IMR-90 (cell line): ENCODE data around the gene NR1D2. TPM values are rescaled to one million over a fixed set of nuclear protein-coding genes. Genes with fewer than 3 reads are reported as not detected.

Experiments used
- ATAC-seq: fragments of 200-7000 bp; cut with Tn5 transposase; 2 replicates; pipeline ENCODE4 v1.9.1; 2020; ENCODE audit warnings: low read depth, mild to moderate bottlenecking, moderate library complexity
- BruUV-seq: library from RNA; stranded (reverse); fragments of 400-500 nt; replicated peaks from 2 replicates; lab custom pipeline; 2021; lab: Mats Ljungman, UMichigan
- CTCF ChIA-PET: fragments of 300-600 bp; formaldehyde crosslinking; extraction: SDS; loops from one replicate; lab custom pipeline; 2021; ENCODE audit warnings: antibody characterized with exemption; lab: Yijun Ruan, JAX
- POLR2A ChIA-PET: fragments of 300-600 bp; sonication (Branson Sonifier 250); formaldehyde crosslinking; loops from one replicate; lab custom pipeline; 2022; ENCODE audit warnings: antibody characterized with exemption; ENCODE audit not compliant: unreplicated experiment; lab: Charles Lee
- DNase-seq: peaks from one replicate; pipeline ENCODE4 v3.0.0; 2013
- H2AFZ ChIP-seq: replicated peaks from 2 replicates; pipeline ENCODE3; 2013; ENCODE audit warnings: low read length, mild to moderate bottlenecking; ENCODE audit not compliant: poor library complexity
- H2AK5ac ChIP-seq: 2 replicates; pipeline ENCODE4 v1.6.1; 2013; ENCODE audit warnings: low read depth, low read length, inconsistent platforms
- H2AK9ac ChIP-seq: replicated peaks from 2 replicates; pipeline ENCODE3; 2013; ENCODE audit warnings: mild to moderate bottlenecking, low read depth, low read length, moderate library complexity; ENCODE audit not compliant: poor library complexity
- H2BK120ac ChIP-seq: 2 replicates; pipeline ENCODE4 v1.6.1; 2013; ENCODE audit warnings: low read depth, low read length, inconsistent platforms
- H2BK15ac ChIP-seq: 3 replicates; pipeline ENCODE4 v1.6.1; 2013; ENCODE audit warnings: low read depth, low read length, inconsistent platforms
- H2BK20ac ChIP-seq: 2 replicates; pipeline ENCODE4 v1.6.1; 2013; ENCODE audit warnings: low read depth, mild to moderate bottlenecking, inconsistent platforms, low read length, moderate library complexity
- H2BK5ac ChIP-seq: 2 replicates; pipeline ENCODE4 v1.6.1; 2013; ENCODE audit warnings: mild to moderate bottlenecking, low read depth, low read length, inconsistent platforms; ENCODE audit not compliant: poor library complexity, severe bottlenecking
- H3K14ac ChIP-seq: replicated peaks from 2 replicates; pipeline ENCODE4 v1.6.1; 2013; ENCODE audit warnings: low read depth, low read length, inconsistent platforms
- H3K18ac ChIP-seq: 2 replicates; pipeline ENCODE4 v1.6.1; 2013; ENCODE audit warnings: low read depth, low read length, control low read depth
- H3K23ac ChIP-seq: 2 replicates; pipeline ENCODE4 v1.6.1; 2013; ENCODE audit warnings: low read depth, low read length, inconsistent platforms
- H3K27ac ChIP-seq: 2 replicates; pipeline ENCODE4 v1.5.1; 2013; ENCODE audit warnings: mild to moderate bottlenecking, control low read depth, low read length; ENCODE audit not compliant: insufficient read depth
- H3K27me3 ChIP-seq: 2 replicates; pipeline ENCODE4 v1.6.1; 2013; ENCODE audit warnings: low read length; ENCODE audit not compliant: control insufficient read depth, insufficient read depth
- H3K36me3 ChIP-seq: 2 replicates; pipeline ENCODE4 v1.6.1; 2013; ENCODE audit warnings: low read length, mixed read lengths; ENCODE audit not compliant: control insufficient read depth, insufficient read depth
- H3K4ac ChIP-seq: 2 replicates; pipeline ENCODE4 v1.6.1; 2013; ENCODE audit warnings: low read depth, low read length, inconsistent platforms
- H3K4me1 ChIP-seq: 2 replicates; pipeline ENCODE4 v1.6.1; 2013; ENCODE audit warnings: low read length, mixed read lengths; ENCODE audit not compliant: control insufficient read depth, insufficient read depth
- H3K4me2 ChIP-seq: 2 replicates; pipeline ENCODE4 v1.6.1; 2013; ENCODE audit warnings: low read depth, mild to moderate bottlenecking, control low read depth, low read length, moderate library complexity
- H3K4me3 ChIP-seq: 2 replicates; pipeline ENCODE4 v1.5.1; 2013; ENCODE audit warnings: low read depth, mild to moderate bottlenecking, control low read depth, low read length, moderate library complexity; ENCODE audit not compliant: insufficient read depth
- H3K56ac ChIP-seq: 2 replicates; pipeline ENCODE4 v1.6.1; 2013; ENCODE audit warnings: low read length, inconsistent platforms; ENCODE audit not compliant: insufficient read depth; ENCODE audit errors: extremely low read depth
- H3K79me1 ChIP-seq, 2 experiments: 2 replicates each; pipeline ENCODE4 v1.6.1; 2013; ENCODE audit warnings: low read length in 2 of 2, inconsistent platforms in 1 of 2, low read depth in 1 of 2
- H3K9ac ChIP-seq: 2 replicates; pipeline ENCODE4 v1.6.1; 2013; ENCODE audit warnings: low read depth, low read length, control low read depth
- H3K9me1 ChIP-seq: 2 replicates; pipeline ENCODE4 v1.6.1; 2013; ENCODE audit warnings: low read length, inconsistent platforms; ENCODE audit not compliant: insufficient read depth
- H3K9me3 ChIP-seq: 2 replicates; pipeline ENCODE4 v1.6.1; 2013; ENCODE audit warnings: low read length; ENCODE audit not compliant: control insufficient read depth, insufficient read depth
- H4K20me1 ChIP-seq: 2 replicates; pipeline ENCODE4 v1.6.1; 2013; ENCODE audit warnings: low read length, inconsistent platforms; ENCODE audit not compliant: insufficient read depth
- H4K5ac ChIP-seq: 2 replicates; pipeline ENCODE4 v1.6.1; 2013; ENCODE audit warnings: mild to moderate bottlenecking, low read depth, low read length, control low read depth
- H4K8ac ChIP-seq, 2 experiments: 2 replicates each; pipeline ENCODE4 v1.6.1; 2013; ENCODE audit warnings: low read depth in 2 of 2, low read length in 2 of 2, control low read depth in 1 of 2, inconsistent platforms in 1 of 2
- H4K91ac ChIP-seq: 2 replicates; pipeline ENCODE4 v1.6.1; 2013; ENCODE audit warnings: low read depth, low read length, inconsistent platforms; ENCODE audit not compliant: insufficient read depth
- BHLHE40 ChIP-seq: fragments of 150-350 bp; IDR thresholded peaks from 2 replicates; pipeline ENCODE4 v1.6.1; 2016; ENCODE audit warnings: mild to moderate bottlenecking, low read depth, low read length
- CEBPB ChIP-seq: IDR thresholded peaks from 2 replicates; pipeline ENCODE4 v1.6.1; 2012; ENCODE audit warnings: low read depth, low read length, improper control_type of control experiment
- ELK1 ChIP-seq: fragments of 150-350 bp; IDR thresholded peaks from 2 replicates; pipeline ENCODE4 v1.6.1; 2016; ENCODE audit warnings: low read depth, mild to moderate bottlenecking, low read length, moderate library complexity, borderline replicate concordance
- MAZ ChIP-seq: IDR thresholded peaks from 2 replicates; pipeline ENCODE4 v1.6.1; 2012; ENCODE audit warnings: low read depth, mild to moderate bottlenecking, low read length, improper control_type of control experiment, moderate library complexity, borderline replicate concordance
- NFE2L2 ChIP-seq: fragments of 150-350 bp; IDR thresholded peaks from 2 replicates; pipeline ENCODE4 v1.6.1; 2016; ENCODE audit warnings: low read depth, mild to moderate bottlenecking, low read length
- WGBS, 2 experiments: methylation state at CpG; one replicate each; pipeline versions ENCODE4 v1.1.5 to v1.1.7; 2013; ENCODE audit warnings: missing lambda C conversion rate in 2 of 2; ENCODE audit not compliant: insufficient read length in 1 of 2; ENCODE audit errors: extremely low coverage in 2 of 2; 5-methylcytosine and 5-hydroxymethylcytosine counted together
- dilution Hi-C: fragments of 300-500 bp; cut with HindIII; formaldehyde crosslinking; loops from one replicate; pipeline ENCODE4 v1.14.3; 2018; ENCODE audit warnings: low sequenced_read_pairs; ENCODE audit not compliant: unreplicated experiment
- in situ Hi-C: fragments of 300-500 bp; cut with MboI; formaldehyde crosslinking; loops from 3 replicates; pipeline ENCODE4 v1.14.3; 2019; ENCODE audit warnings: low sequenced_read_pairs, inconsistent platforms, mixed read lengths
- intact Hi-C: fragments of 100-400 bp; cut with micrococcal nuclease; formaldehyde crosslinking; loops from 2 replicates; pipeline ENCODE4 v1.10.0; 2022
- polyA plus RNA-seq, 3 experiments: library from polyadenylated mRNA; depleted of rRNA; stranded (reverse); fragments of >200 nt; gene quantifications; 2 replicates each; pipeline ENCODE4 v1.2.3, GENCODE V29; 2012; ENCODE audit warnings: low replicate concordance in 1 of 3
- total RNA-seq: library from RNA; depleted of rRNA; stranded (reverse); fragments of >200 nt; gene quantifications from 2 replicates; pipeline ENCODE4 v1.2.3, GENCODE V29; 2012

The NR1D2 gene
- total and polyA plus RNA-seq, 2 of the 4 experiments (the other 2 are of a cell fraction): 8.1 to 41.0 TPM

GRCh38 chr3:23991683-23992628, 46.9 kb downstream of the NR1D2 start:
- CTCF ChIA-PET: interaction anchor here (0.6 to 1.1 kb wide), 3 partner anchors 53 to 1479 kb away, joined by 3 to 6 read pairs (median 4); no protein-coding TSS in a partner anchor
- in situ Hi-C loops (loop anchor here (10.0 kb wide), 1 partner anchor 243 kb away; no protein-coding TSS in a partner anchor), dilution Hi-C loops (no loop called here), intact Hi-C loops (no loop called here)
- Histone ChIP-seq H3K9ac (no peak overlapping the region), H2AFZ (no peak overlapping the region), H3K9me3 (no peaks in the 10 kb centered on the region), H3K4me2 (no peak overlapping the region), H3K79me1 (no peaks in the 10 kb centered on the region), H2BK120ac (no peak overlapping the region), H3K4me3 (no peak overlapping the region), H3K18ac (no peak overlapping the region), H4K20me1 (no peaks in the 10 kb centered on the region), H2BK5ac (no peak overlapping the region), H3K9me1 (no peaks in the 10 kb centered on the region), H4K8ac (no peak overlapping the region), H2AK5ac (no peak overlapping the region), H3K27me3 (no peaks in the 10 kb centered on the region), H3K56ac (no peak overlapping the region), H3K4ac (no peak overlapping the region), H4K5ac (no peak overlapping the region), H2BK20ac (no peak overlapping the region), H2AK9ac (no peak overlapping the region), H3K27ac (no peak overlapping the region), H3K14ac (no peak overlapping the region), H2BK15ac (no peak overlapping the region), H3K23ac (no peak overlapping the region), H3K4me1 (peaks cover 14% of the 10 kb centered on the region), H4K91ac (no peak overlapping the region), H3K36me3 (no peaks in the 10 kb centered on the region)
- WGBS, 2 experiments: 80% methylated on average over 2 of the region's 9 CpGs; no CpG with 5 or more reads in 1 of the 2 experiments
- BruUV-seq: no TSS peak
- DNase-seq (peak; percentile 55), ATAC-seq (no peak)
- TF ChIP-seq NFE2L2 (no peak), BHLHE40 (peak; percentile 18; the same call in 1 of the 2 replicates), ELK1 (no peak), CEBPB (peak; percentile 58; the same call in 1 of the 2 replicates), MAZ (no peak)
- POLR2A ChIA-PET: no interaction called here
